Body of pancreas (tissue), 4 donors: ENCODE results near the gene CACNG1. TPM values are rescaled to one million over a fixed set of nuclear protein-coding genes. Genes with fewer than 3 reads are reported as not detected.

ENCODE experiments used
- ATAC-seq: fragments of 150-250 bp; one replicate; pipeline ENCODE4 v1.9.1; 2016
- DNase-seq, 4 donors: peaks; one replicate each; pipeline ENCODE4 v3.0.0-alpha.2; 2019
- H3K27ac ChIP-seq, 4 donors: fragments of 200-600 bp; sonication (generic); 1 replicate in 3 of 4; 2 replicates in 1 of 4; pipeline versions ENCODE4 v1.5.1 to v1.6.1; 2016 to 2019; ENCODE audit warnings: mild to moderate bottlenecking in 1 of 4, mixed read lengths in 1 of 4, moderate library complexity in 1 of 4
- H3K27me3 ChIP-seq, 2 donors: fragments of 200-600 bp; sonication (generic); one replicate each; pipeline ENCODE4 v1.6.0; 2016; ENCODE audit warnings: mild to moderate bottlenecking in 1 of 2
- H3K36me3 ChIP-seq, 2 donors: fragments of 200-600 bp; sonication (generic); replicated peaks in 1 of 2; 2 replicates each; pipeline ENCODE4 v1.5.1; 2016; ENCODE audit warnings: low read depth in 2 of 2; ENCODE audit not compliant: insufficient read depth in 1 of 2
- H3K4me1 ChIP-seq: fragments of 200-600 bp; sonication (generic); one replicate; pipeline ENCODE4 v1.6.0; 2016
- H3K4me3 ChIP-seq, 2 donors: fragments of 200-600 bp; sonication (generic); 1 replicate in 1 of 2; 2 replicates in 1 of 2; pipeline ENCODE4 v1.5.1; 2016 to 2019
- H3K9me3 ChIP-seq, 3 donors: fragments of 200-600 bp; sonication (generic); 1 replicate in 2 of 3; 2 replicates in 1 of 3; pipeline ENCODE4 v1.5.1; 2016
- POLR2A ChIP-seq, 3 donors: fragments of 450-650 bp; IDR thresholded peaks; one replicate each; pipeline ENCODE4 v1.6.1; 2016; ENCODE audit warnings: antibody characterized with exemption in 3 of 3, mild to moderate bottlenecking in 2 of 3
- WGBS, 2 donors: methylation state at CpG; one replicate each; pipeline ENCODE4 v1.1.5; 2017; 5-methylcytosine and 5-hydroxymethylcytosine counted together
- intact Hi-C: fragments of 100-400 bp; cut with DNase I; formaldehyde crosslinking; loops from one replicate; pipeline ENCODE4 v1.15.1; 2023
- total RNA-seq, 2 donors: library from RNA; depleted of rRNA; stranded (reverse); fragments of >200 nt; gene quantifications; one replicate each; pipeline ENCODE4 v1.1.0, GENCODE V29; 2016
- TF ChIP-seq, protein P1 (sequence below), 7 experiments: fragments of 450-650 bp in 4 of 7; fragments of 200-600 bp in 3 of 7; sonication (generic) in 3 of 7; IDR thresholded peaks; one replicate each; pipeline ENCODE4 v1.5.1; 2016 to 2019; ENCODE audit warnings: antibody characterized with exemption in 7 of 7

CACNG1 gene
- total RNA-seq, 2 donors from 2014 or later, result not detected

DNA sequence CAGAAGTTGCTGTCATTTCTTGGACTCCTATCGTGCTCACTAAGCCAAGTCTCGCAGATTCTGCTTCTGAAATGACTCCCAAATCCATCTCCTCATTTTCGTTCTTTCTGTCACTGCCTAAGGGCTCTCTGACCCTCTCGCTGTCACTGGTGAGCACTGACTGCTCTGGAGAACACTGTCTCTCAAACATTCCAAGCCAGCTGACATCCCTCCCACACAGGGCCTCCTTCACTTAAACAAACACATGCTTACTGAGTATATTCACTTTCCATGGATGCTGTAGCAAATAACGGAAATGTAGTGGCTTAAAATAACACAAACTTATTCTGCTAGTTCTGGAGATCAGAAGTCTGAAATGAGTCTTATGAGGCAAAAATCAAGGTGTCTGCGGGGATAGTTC is 18.8 kb downstream of the CACNG1 start:
- Histone ChIP-seq H3K27me3 (no peaks in the 10 kb centered on the region), H3K4me1 (no peaks in the 10 kb centered on the region), H3K4me3 (no peak overlapping the region), H3K9me3 (no peaks in the 10 kb centered on the region), H3K27ac (no peak overlapping the region), H3K36me3 (no peaks in the 10 kb centered on the region)
- ATAC-seq (no peak), DNase-seq (no peak)
- WGBS, 2 donors, result 89 to 90% methylated on average over 6 of the region's 6 CpGs
- intact Hi-C loops, result no loop called here
- TF ChIP-seq, protein P1, sequence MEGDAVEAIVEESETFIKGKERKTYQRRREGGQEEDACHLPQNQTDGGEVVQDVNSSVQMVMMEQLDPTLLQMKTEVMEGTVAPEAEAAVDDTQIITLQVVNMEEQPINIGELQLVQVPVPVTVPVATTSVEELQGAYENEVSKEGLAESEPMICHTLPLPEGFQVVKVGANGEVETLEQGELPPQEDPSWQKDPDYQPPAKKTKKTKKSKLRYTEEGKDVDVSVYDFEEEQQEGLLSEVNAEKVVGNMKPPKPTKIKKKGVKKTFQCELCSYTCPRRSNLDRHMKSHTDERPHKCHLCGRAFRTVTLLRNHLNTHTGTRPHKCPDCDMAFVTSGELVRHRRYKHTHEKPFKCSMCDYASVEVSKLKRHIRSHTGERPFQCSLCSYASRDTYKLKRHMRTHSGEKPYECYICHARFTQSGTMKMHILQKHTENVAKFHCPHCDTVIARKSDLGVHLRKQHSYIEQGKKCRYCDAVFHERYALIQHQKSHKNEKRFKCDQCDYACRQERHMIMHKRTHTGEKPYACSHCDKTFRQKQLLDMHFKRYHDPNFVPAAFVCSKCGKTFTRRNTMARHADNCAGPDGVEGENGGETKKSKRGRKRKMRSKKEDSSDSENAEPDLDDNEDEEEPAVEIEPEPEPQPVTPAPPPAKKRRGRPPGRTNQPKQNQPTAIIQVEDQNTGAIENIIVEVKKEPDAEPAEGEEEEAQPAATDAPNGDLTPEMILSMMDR (IDR thresholded peaks at IDR 0.05), result no peak
- TF ChIP-seq POLR2A (IDR thresholded peaks at IDR 0.05), result no peak

DNA sequence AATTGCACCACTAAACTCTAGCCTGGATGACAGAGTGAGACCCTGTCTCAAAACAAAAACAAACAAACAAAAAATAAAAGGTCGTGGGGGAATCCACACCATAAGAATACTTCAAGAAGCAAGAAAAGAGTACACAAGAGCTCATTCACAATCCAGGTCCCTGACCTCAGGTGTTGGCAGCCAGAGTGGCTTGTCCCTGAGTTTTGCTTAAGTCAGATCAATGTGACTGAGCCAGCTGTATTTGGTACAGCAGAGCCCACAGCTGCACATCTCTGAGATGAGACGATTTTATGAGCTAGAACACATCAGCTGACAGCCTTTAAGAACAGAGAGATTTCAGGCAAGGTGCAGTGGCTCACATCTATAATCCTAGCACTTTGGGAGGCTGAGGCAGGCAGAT is 22.4 kb downstream of the CACNG1 start:
- Histone ChIP-seq H3K9me3 (no peaks in the 10 kb centered on the region), H3K27me3 (no peaks in the 10 kb centered on the region), H3K27ac (no peak overlapping the region), H3K4me3 (no peak overlapping the region), H3K36me3 (no peaks in the 10 kb centered on the region), H3K4me1 (no peaks in the 10 kb centered on the region)
- WGBS, 2 donors, result 35 to 51% methylated on average over 2 of the region's 2 CpGs
- intact Hi-C loops, result no loop called here
- DNase-seq, result no peak
- ATAC-seq, result no peak
- TF ChIP-seq, protein P1 (IDR thresholded peaks at IDR 0.05), result no peak
- no peak for TF ChIP-seq POLR2A (IDR thresholded peaks at IDR 0.05)

GRCh38 chr17:67067571-67068482 is 23.5 kb downstream of the CACNG1 start:
- intact Hi-C loops, result no loop called here
- H3K27ac ChIP-seq, result no peak overlapping the region
- H3K4me3 ChIP-seq, result no peak overlapping the region
- no peaks in the 10 kb centered on the region for H3K36me3 ChIP-seq
- H3K9me3 ChIP-seq, result no peaks in the 10 kb centered on the region
- ATAC-seq (no peak), DNase-seq (no peak)
- 88 to 94% methylated on average over 13 of the region's 13 CpGs for WGBS, 2 donors
- no peak for TF ChIP-seq POLR2A (IDR thresholded peaks at IDR 0.05)
- TF ChIP-seq, protein P1 (IDR thresholded peaks at IDR 0.05), result no peak
- H3K27me3 ChIP-seq, result no peaks in the 10 kb centered on the region
- peaks cover 5% of the 10 kb centered on the region for H3K4me1 ChIP-seq

- TF ChIP-seq POLR2A (IDR thresholded peaks at IDR 0.05), result no peak
- TF ChIP-seq, protein P1 (IDR thresholded peaks at IDR 0.05), result no peak
- WGBS, 2 donors, result 61 to 76% methylated on average over 3 of the region's 3 CpGs
- no peak for DNase-seq
- no peak for ATAC-seq
- no peaks in the 10 kb centered on the region for H3K9me3 ChIP-seq
- H3K4me3 ChIP-seq, result no peak overlapping the region
- intact Hi-C loops, result no loop called here
- H3K27ac ChIP-seq, result no peak overlapping the region
- H3K27me3 ChIP-seq, result no peaks in the 10 kb centered on the region
- peaks cover 9% of the 10 kb centered on the region for H3K4me1 ChIP-seq
- no peaks in the 10 kb centered on the region for H3K36me3 ChIP-seq
Observed at GRCh38 chr17:67068999-67069398, 24.6 kb downstream of the CACNG1 start.
